H9 (cell line): ENCODE data around the gene APOBEC3B. TPM values are rescaled to one million over a fixed set of nuclear protein-coding genes. Genes with fewer than 3 reads are reported as not detected.

Experiments used
- DNase-seq: peaks from one replicate; pipeline ENCODE4 v3.0.0-alpha.2; 2017
- H2AFZ ChIP-seq: one replicate; pipeline ENCODE4 v1.6.1; 2013; ENCODE audit warnings: mild to moderate bottlenecking, low read length, control low read depth, moderate library complexity
- H2AK5ac ChIP-seq: 2 replicates; pipeline ENCODE4 v1.6.1; 2013; ENCODE audit warnings: low read length, control low read depth, mixed read lengths; ENCODE audit not compliant: insufficient read length
- H2BK120ac ChIP-seq: one replicate; pipeline ENCODE4 v1.6.1; 2013; ENCODE audit warnings: low read depth, mild to moderate bottlenecking, low read length, control low read depth, inconsistent platforms; ENCODE audit not compliant: poor library complexity, severe bottlenecking
- H2BK12ac ChIP-seq: 2 replicates; pipeline ENCODE4 v1.6.1; 2013; ENCODE audit warnings: low read length, control low read depth, mixed read lengths, low read depth; ENCODE audit not compliant: insufficient read length
- H2BK15ac ChIP-seq: 2 replicates; pipeline ENCODE4 v1.6.1; 2013; ENCODE audit warnings: low read depth, low read length, control low read depth
- H2BK20ac ChIP-seq: one replicate; pipeline ENCODE4 v1.6.1; 2013; ENCODE audit warnings: low read depth, mild to moderate bottlenecking, low read length, control low read depth, inconsistent platforms; ENCODE audit not compliant: poor library complexity, severe bottlenecking
- H2BK5ac ChIP-seq: 2 replicates; pipeline ENCODE4 v1.6.1; 2013; ENCODE audit warnings: low read length, control low read depth, mixed read lengths; ENCODE audit not compliant: insufficient read length
- H3K14ac ChIP-seq: 2 replicates; pipeline ENCODE4 v1.6.1; 2013; ENCODE audit warnings: low read length, control low read depth; ENCODE audit not compliant: insufficient read depth
- H3K18ac ChIP-seq: 2 replicates; pipeline ENCODE4 v1.6.1; 2013; ENCODE audit warnings: low read depth, mild to moderate bottlenecking, mixed read lengths, low read length, control low read depth; ENCODE audit not compliant: insufficient read length
- H3K23ac ChIP-seq: 2 replicates; pipeline ENCODE4 v1.6.1; 2013; ENCODE audit warnings: low read length, control low read depth, mixed read lengths, low read depth; ENCODE audit not compliant: insufficient read length
- H3K23me2 ChIP-seq: 2 replicates; pipeline ENCODE4 v1.6.1; 2013; ENCODE audit warnings: low read depth, mild to moderate bottlenecking, mixed read lengths, low read length, control low read depth; ENCODE audit not compliant: insufficient read length, poor library complexity, severe bottlenecking
- H3K27ac ChIP-seq: 2 replicates; pipeline ENCODE4 v1.5.1; 2013; ENCODE audit warnings: low read length, control low read depth, mixed read lengths, low read depth; ENCODE audit not compliant: insufficient read length
- H3K27me3 ChIP-seq: 2 replicates; pipeline ENCODE4 v1.6.1; 2013; ENCODE audit warnings: low read length, control low read depth, inconsistent platforms; ENCODE audit not compliant: insufficient read depth
- H3K4ac ChIP-seq: 2 replicates; pipeline ENCODE4 v1.6.1; 2013; ENCODE audit warnings: low read depth, mild to moderate bottlenecking, control low read depth, inconsistent platforms, low read length, moderate library complexity
- H3K4me1 ChIP-seq: 2 replicates; pipeline ENCODE4 v1.6.1; 2013; ENCODE audit warnings: low read length, control low read depth, inconsistent platforms; ENCODE audit not compliant: insufficient read depth
- H3K4me2 ChIP-seq: 2 replicates; pipeline ENCODE4 v1.6.1; 2013; ENCODE audit warnings: low read length, control low read depth, mixed read lengths; ENCODE audit not compliant: insufficient read length, insufficient read depth
- H3K56ac ChIP-seq: 2 replicates; pipeline ENCODE4 v1.6.1; 2013; ENCODE audit warnings: low read depth, mild to moderate bottlenecking, mixed read lengths, low read length, control low read depth; ENCODE audit not compliant: insufficient read length
- H3K79me1 ChIP-seq: 2 replicates; pipeline ENCODE4 v1.6.1; 2013; ENCODE audit warnings: low read depth, mild to moderate bottlenecking, moderate library complexity, low read length, control low read depth, inconsistent platforms; ENCODE audit not compliant: insufficient read depth, poor library complexity, severe bottlenecking
- H3K79me2 ChIP-seq: 2 replicates; pipeline ENCODE4 v1.6.1; 2013; ENCODE audit warnings: low read length, control low read depth, inconsistent platforms; ENCODE audit not compliant: insufficient read depth
- H3K9ac ChIP-seq: 2 replicates; pipeline ENCODE4 v1.6.1; 2013; ENCODE audit warnings: low read length, control low read depth, mixed read lengths; ENCODE audit not compliant: insufficient read length; ENCODE audit errors: extremely low read depth
- H3K9me3 ChIP-seq: one replicate; pipeline ENCODE4 v1.6.1; 2013; ENCODE audit warnings: low read depth, low read length, inconsistent platforms; ENCODE audit not compliant: control insufficient read depth
- H3T11ph ChIP-seq: one replicate; pipeline ENCODE4 v1.6.1; 2013; ENCODE audit warnings: mild to moderate bottlenecking, low read length, control low read depth, inconsistent platforms
- H4K20me1 ChIP-seq: one replicate; pipeline ENCODE4 v1.6.1; 2013; ENCODE audit not compliant: control insufficient read depth, insufficient read length, insufficient read depth
- H4K5ac ChIP-seq: 2 replicates; pipeline ENCODE4 v1.6.1; 2013; ENCODE audit warnings: low read depth, mild to moderate bottlenecking, mixed read lengths, low read length, control low read depth; ENCODE audit not compliant: insufficient read length
- H4K8ac ChIP-seq: replicated peaks from 2 replicates; pipeline ENCODE4 v1.6.1; 2013; ENCODE audit warnings: low read length, control low read depth, mixed read lengths, low read depth; ENCODE audit not compliant: insufficient read length
- H4K91ac ChIP-seq: 2 replicates; pipeline ENCODE4 v1.6.1; 2013; ENCODE audit warnings: low read depth, mild to moderate bottlenecking, moderate library complexity, mixed read lengths, low read length, control low read depth; ENCODE audit not compliant: insufficient read length
- H3K27ac Mint-ChIP-seq, 3 experiments: 2 replicates in 2 of 3; 3 replicates in 1 of 3; pipeline ENCODE4 v1.8.0; 2020 to 2021; ENCODE audit warnings: mixed read lengths in 3 of 3, mild to moderate bottlenecking in 1 of 3, moderate library complexity in 1 of 3
- H3K27me3 Mint-ChIP-seq: 2 replicates; pipeline ENCODE4 v1.8.0; 2021; ENCODE audit warnings: low read depth, mild to moderate bottlenecking, moderate library complexity, mixed read lengths
- H3K36me3 Mint-ChIP-seq, 3 experiments: 2 replicates in 2 of 3; 3 replicates in 1 of 3; pipeline ENCODE4 v1.8.0; 2020 to 2021; ENCODE audit warnings: low read depth in 3 of 3, mixed read lengths in 3 of 3; ENCODE audit not compliant: insufficient read depth in 1 of 3
- H3K4me1 Mint-ChIP-seq, 2 experiments: 2 replicates each; pipeline ENCODE4 v1.8.0; 2020; ENCODE audit warnings: mixed read lengths in 2 of 2
- H3K4me3 Mint-ChIP-seq, 2 experiments: 2 replicates in 1 of 2; 3 replicates in 1 of 2; pipeline ENCODE4 v1.8.0; 2020 to 2021; ENCODE audit warnings: mild to moderate bottlenecking in 2 of 2, mixed read lengths in 2 of 2, moderate library complexity in 1 of 2
- H3K9me3 Mint-ChIP-seq, 2 experiments: 2 replicates in 1 of 2; 3 replicates in 1 of 2; pipeline ENCODE4 v1.8.0; 2020; ENCODE audit warnings: mild to moderate bottlenecking in 2 of 2, mixed read lengths in 2 of 2, moderate library complexity in 1 of 2
- CTCF ChIP-seq: fragments of 200-600 bp; sonication (generic); conservative IDR thresholded peaks from 3 replicates; pipeline ENCODE4 v1.8.0; 2021; ENCODE audit warnings: antibody characterized with exemption, mild to moderate bottlenecking
- WGBS: extraction: QIAGEN DNeasy Blood & Tissue Kit; methylation state at CpG from one replicate; pipeline ENCODE4 v1.1.7; 2013; ENCODE audit warnings: missing lambda C conversion rate, low lambda C conversion rate, mixed read lengths; ENCODE audit not compliant: insufficient read length; ENCODE audit errors: extremely low coverage; 5-methylcytosine and 5-hydroxymethylcytosine counted together
- total RNA-seq: library from RNA; stranded (reverse); gene quantifications from 2 replicates; pipeline ENCODE4 v1.2.1, GENCODE V29; 2021

APOBEC3B gene
- total RNA-seq, 1 experiment from 2014 or later, result 29.0 TPM

DNA sequence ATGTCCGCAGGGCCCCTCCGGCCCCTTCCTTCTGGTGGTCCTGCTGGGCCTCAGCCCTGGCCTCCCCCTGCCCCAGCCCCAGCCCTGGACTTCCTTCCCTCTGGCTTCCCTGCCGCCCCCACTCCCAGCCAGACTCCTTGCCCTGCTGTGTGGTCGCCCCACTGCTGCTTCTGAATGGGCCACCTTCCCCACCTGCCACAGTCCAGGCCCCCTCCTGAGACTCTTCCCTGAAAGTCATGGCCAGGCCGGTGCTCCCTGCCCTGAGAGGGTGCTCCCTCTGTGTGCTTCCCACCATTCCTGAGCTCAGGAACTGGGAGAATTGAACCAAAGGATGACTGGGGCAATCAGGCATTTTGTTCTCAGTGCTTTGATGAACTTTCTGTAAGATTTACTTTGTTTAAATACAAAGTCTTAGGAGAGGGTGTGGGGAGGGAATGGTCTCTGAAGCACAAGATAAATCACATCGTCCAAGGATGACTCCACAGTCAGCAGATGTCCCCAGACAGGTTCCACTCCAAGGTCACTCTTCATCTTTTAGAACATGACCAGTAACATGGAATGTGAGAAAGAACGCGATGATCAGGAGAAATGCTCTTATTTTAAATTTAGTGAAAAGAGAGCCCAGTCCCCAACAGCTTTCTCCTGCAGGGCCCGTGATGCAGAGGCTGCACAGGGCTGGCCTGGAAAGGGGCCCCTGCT is 39.6 kb downstream of the APOBEC3B start:
- no peak for TF ChIP-seq CTCF
- Mint-ChIP-seq H3K27ac (peak overlapping the region; percentile 93 to 96 (median 93)), H3K4me1 (peaks cover 43 to 68% of the 10 kb centered on the region in 2 experiments), H3K4me3 (peak overlapping the region; percentile 34 to 40; a peak in 4 of 5 replicates), H3K9me3 (no peaks in the 10 kb centered on the region), H3K36me3 (peaks cover 10 to 40% (median 25%) of the 10 kb centered on the region in 3 experiments; a peak in 6 of 7 replicates), H3K27me3 (no peaks in the 10 kb centered on the region)
- Histone ChIP-seq H3K56ac (no peak overlapping the region), H4K5ac (no peak overlapping the region), H2AFZ (no peak overlapping the region), H2AK5ac (no peak overlapping the region), H2BK15ac (no peak overlapping the region), H2BK120ac (no peak overlapping the region), H3K9ac (no peak overlapping the region), H4K91ac (no peak overlapping the region), H2BK12ac (no peak overlapping the region), H3T11ph (no peak overlapping the region), H2BK5ac (no peak overlapping the region), H4K8ac (no peak overlapping the region), H3K14ac (no peak overlapping the region), H3K23ac (no peak overlapping the region), H3K79me1 (no peaks in the 10 kb centered on the region), H3K27ac (no peak overlapping the region), H3K23me2 (peaks cover 7% of the 10 kb centered on the region), H3K4me2 (no peak overlapping the region), H3K27me3 (no peaks in the 10 kb centered on the region), H2BK20ac (no peak overlapping the region), H3K18ac (no peak overlapping the region), H3K9me3 (no peaks in the 10 kb centered on the region), H3K79me2 (peaks cover 3% of the 10 kb centered on the region; the same call in 1 of the 2 replicates), H3K4me1 (peaks cover 4% of the 10 kb centered on the region), H4K20me1 (no peaks in the 10 kb centered on the region), H3K4ac (no peak overlapping the region)
- no peak for DNase-seq
- no CpG with 5 or more reads among the region's 9 CpGs for WGBS
